SK-N-MC (cell line): Measurements from ENCODE around the gene PDF.
"Not testable (repeated sequence)": the region's sequence is repeated elsewhere in the genome, so short reads cannot be mapped to it uniquely, and the experiment has no call there.

Experiments
- EZH2 ChIP-seq: fragments of 200-600 bp; sonication (generic); IDR thresholded peaks from one replicate; pipeline ENCODE4 v1.6.1; 2017; ENCODE audit warnings: antibody characterized with exemption
- FOXP2 ChIP-seq: optimal IDR thresholded peaks from 2 replicates; pipeline ENCODE3; 2011; ENCODE audit warnings: mild to moderate bottlenecking, moderate library complexity; ENCODE audit not compliant: insufficient read depth; ENCODE audit errors: extremely low read length, control extremely low read depth
- POLR2AphosphoS5 ChIP-seq: IDR thresholded peaks from 2 replicates; pipeline ENCODE4 v1.6.1; 2012; ENCODE audit warnings: mild to moderate bottlenecking, low read depth, low read length, borderline replicate concordance

DNA sequence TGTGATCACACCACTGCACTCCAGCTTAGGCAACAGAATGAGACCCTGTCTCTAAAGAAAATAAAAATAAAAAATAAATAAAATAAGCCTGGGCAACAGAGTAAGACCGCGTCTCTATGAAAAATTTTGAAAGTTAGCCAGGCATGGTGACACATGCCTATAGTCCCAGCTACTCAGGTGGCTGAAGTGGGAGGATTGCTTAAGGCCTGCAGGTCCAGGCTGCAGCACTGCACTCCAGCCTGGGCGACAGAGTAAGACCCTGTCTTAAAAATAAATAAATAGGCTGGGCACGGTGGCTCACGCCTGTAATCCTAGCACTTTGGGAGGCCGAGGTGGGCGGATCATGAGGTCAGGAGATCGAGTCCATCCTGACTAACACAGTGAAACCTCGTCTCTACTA lies 38.7 kb downstream of the PDF start:
- not testable (repeated sequence) for TF ChIP-seq POLR2AphosphoS5, EZH2, FOXP2
